Activated T-cell treated with anti-CD3 and anti-CD28 coated beads for 4 hours (primary cell): ENCODE measurements around the gene TRAPPC5.
"Not testable (repeated sequence)": the region's sequence is repeated elsewhere in the genome, so short reads cannot be mapped to it uniquely, and the experiment has no call there.

Experiments used
- DNase-seq: peaks from one replicate; pipeline ENCODE4 v3.0.0-alpha.2; 2020

Gene TRAPPC5

GRCh38 chr19:7680606-7681339 lies at the start of gene TRAPPC5:
Gene TRAPPC5 (plus strand): TSS chr19:7680833. CDS start chr19:7682254, 1,421 bp downstream.
- peak; percentile 77 for DNase-seq

GRCh38 chr19:7631577-7631976 lies 49.1 kb upstream of the TRAPPC5 start:
- no peak for DNase-seq

- no peak for DNase-seq
These were observed 48.1 kb upstream of the TRAPPC5 start for GRCh38 chr19:7632340-7633203.

- no peak for DNase-seq
These were observed 46.9 kb upstream of the TRAPPC5 start, which contains the start of gene PCP2 for GRCh38 chr19:7633698-7634097. Gene PCP2 (minus strand): TSS chr19:7633719. CDS start chr19:7633457, 262 bp downstream.

GRCh38 chr19:7635670-7636069 lies 45.0 kb upstream of the TRAPPC5 start:
- DNase-seq: no peak

- no peak for DNase-seq
These were observed 44.3 kb upstream of the TRAPPC5 start for GRCh38 chr19:7636317-7636690.

- DNase-seq: peak; percentile 92
These were observed 43.8 kb upstream of the TRAPPC5 start, which contains the start of gene STXBP2 for GRCh38 chr19:7636691-7637373. Gene STXBP2 (plus strand): TSS chr19:7637110. CDS start chr19:7637150, 40 bp downstream.

GRCh38 chr19:7637374-7638256 lies 43.0 kb upstream of the TRAPPC5 start:
- no peak for DNase-seq

- DNase-seq: no peak
These were observed 41.7 kb upstream of the TRAPPC5 start for GRCh38 chr19:7638802-7639465.

GRCh38 chr19:7639863-7640348 lies 40.7 kb upstream of the TRAPPC5 start:
- DNase-seq: no peak

- no peak for DNase-seq
These were observed 39.8 kb upstream of the TRAPPC5 start for GRCh38 chr19:7640803-7641202.

GRCh38 chr19:7641290-7642276 lies 39.0 kb upstream of the TRAPPC5 start:
- DNase-seq: no peak

GRCh38 chr19:7642295-7643030 lies 38.2 kb upstream of the TRAPPC5 start:
- DNase-seq: no peak

- no peak for DNase-seq
These were observed 37.6 kb upstream of the TRAPPC5 start for GRCh38 chr19:7643031-7643415.

GRCh38 chr19:7643629-7644549 lies 36.7 kb upstream of the TRAPPC5 start:
- DNase-seq: not testable (repeated sequence)

- DNase-seq: no peak
These were observed 36.1 kb upstream of the TRAPPC5 start for GRCh38 chr19:7644550-7644877.

- no peak for DNase-seq
These were observed 35.5 kb upstream of the TRAPPC5 start for GRCh38 chr19:7645163-7645562.

GRCh38 chr19:7645656-7646425 lies 34.8 kb upstream of the TRAPPC5 start:
- DNase-seq: no peak
